Muscle layer of duodenum (tissue), 2 donors: Measurements from ENCODE around the gene CD28.

ENCODE experiments used
- H3K27ac ChIP-seq: one replicate; pipeline ENCODE4 v1.7.0; 2013; ENCODE audit warnings: mild to moderate bottlenecking, low read length
- H3K27me3 ChIP-seq: one replicate; pipeline ENCODE4 v1.7.0; 2013; ENCODE audit warnings: low read depth, mild to moderate bottlenecking, control low read depth, low read length
- H3K36me3 ChIP-seq, 2 donors: one replicate each; pipeline ENCODE4 v1.7.0; 2013; ENCODE audit warnings: low read length in 2 of 2, control low read depth in 1 of 2, mild to moderate bottlenecking in 1 of 2; ENCODE audit not compliant: insufficient read depth in 2 of 2, control insufficient read depth in 1 of 2
- H3K4me1 ChIP-seq, 2 donors: one replicate each; pipeline ENCODE4 v1.7.0; 2013; ENCODE audit warnings: low read length in 2 of 2, mild to moderate bottlenecking in 2 of 2, control low read depth in 1 of 2, moderate library complexity in 1 of 2; ENCODE audit not compliant: insufficient read depth in 2 of 2, control insufficient read depth in 1 of 2
- H3K4me3 ChIP-seq, 2 donors: one replicate each; pipeline ENCODE4 v1.7.0; 2013; ENCODE audit warnings: low read length in 2 of 2, low read depth in 1 of 2, mild to moderate bottlenecking in 1 of 2
- H3K9me3 ChIP-seq, 2 donors: one replicate each; pipeline ENCODE4 v1.7.0; 2013; ENCODE audit warnings: low read length in 2 of 2, control low read depth in 1 of 2, mild to moderate bottlenecking in 1 of 2; ENCODE audit not compliant: control insufficient read depth in 1 of 2
- donor health status: healthy.

Gene CD28

GRCh38 chr2:203733684-203734083, 27.2 kb downstream of the CD28 start:
- Histone ChIP-seq H3K27ac (no peak overlapping the region), H3K4me3 (no peak overlapping the region), H3K9me3 (no peaks in the 10 kb centered on the region)

DNA sequence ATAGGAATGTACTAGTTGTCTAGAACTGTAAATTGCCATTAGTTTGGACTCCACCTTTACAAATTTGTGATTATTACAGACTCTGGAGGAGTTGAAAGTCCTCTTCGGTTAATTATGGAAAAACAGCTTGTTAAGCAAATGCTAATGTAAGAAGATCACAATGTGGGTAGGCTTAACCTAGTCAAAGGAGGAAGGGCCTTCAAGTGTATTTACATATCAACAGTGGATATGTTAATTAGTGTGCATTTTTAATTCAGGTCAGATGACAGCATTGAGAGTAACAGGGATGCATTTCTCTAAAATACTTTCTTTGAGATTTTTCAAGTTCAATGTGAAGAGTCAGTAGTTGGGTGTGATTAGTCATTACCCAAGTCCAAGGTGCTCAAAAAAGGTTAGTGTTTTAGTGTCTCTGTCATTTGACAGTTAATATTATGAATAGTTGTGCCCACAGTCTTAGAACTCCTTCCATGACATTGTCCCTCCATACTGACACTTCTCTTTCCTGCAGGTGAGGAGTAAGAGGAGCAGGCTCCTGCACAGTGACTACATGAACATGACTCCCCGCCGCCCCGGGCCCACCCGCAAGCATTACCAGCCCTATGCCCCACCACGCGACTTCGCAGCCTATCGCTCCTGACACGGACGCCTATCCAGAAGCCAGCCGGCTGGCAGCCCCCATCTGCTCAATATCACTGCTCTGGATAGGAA, 28.0 kb downstream of the CD28 start:
- Histone ChIP-seq H3K4me1 (no peaks in the 10 kb centered on the region), H3K27ac (no peak overlapping the region), H3K27me3 (no peaks in the 10 kb centered on the region), H3K36me3 (no peaks in the 10 kb centered on the region), H3K9me3 (no peaks in the 10 kb centered on the region), H3K4me3 (no peak overlapping the region)

More at GRCh38 chr2:203733684-203734083, 27.2 kb downstream of the CD28 start:
- no peaks in the 10 kb centered on the region for H3K36me3 ChIP-seq
- H3K4me1 ChIP-seq, result no peaks in the 10 kb centered on the region
- H3K27me3 ChIP-seq, result no peaks in the 10 kb centered on the region

- Histone ChIP-seq H3K27me3 (no peaks in the 10 kb centered on the region), H3K4me3 (no peak overlapping the region), H3K4me1 (no peaks in the 10 kb centered on the region), H3K36me3 (no peaks in the 10 kb centered on the region), H3K27ac (no peak overlapping the region), H3K9me3 (no peaks in the 10 kb centered on the region)
Measured at GRCh38 chr2:203737360-203737759, 30.9 kb downstream of the CD28 start.

DNA sequence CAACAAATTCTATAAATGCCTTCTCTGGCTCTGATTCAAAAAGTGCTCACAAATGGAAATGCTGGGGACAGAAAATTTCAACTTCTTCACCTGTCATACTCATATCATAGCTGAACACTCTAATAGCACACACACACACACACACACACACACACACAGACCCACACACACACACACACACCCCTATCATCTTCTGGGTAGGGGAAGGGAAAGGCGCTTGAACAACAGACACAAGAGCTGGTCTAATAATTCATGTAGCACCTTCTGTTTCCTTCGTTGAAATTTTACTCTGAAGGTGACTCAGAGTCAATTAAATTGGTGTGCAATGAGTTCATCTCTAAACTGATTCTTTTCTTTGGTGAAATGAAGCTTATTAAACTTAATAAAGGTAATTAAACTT, 32.9 kb downstream of the CD28 start:
- Histone ChIP-seq H3K27me3 (no peaks in the 10 kb centered on the region), H3K36me3 (no peaks in the 10 kb centered on the region), H3K4me1 (no peaks in the 10 kb centered on the region), H3K4me3 (no peak overlapping the region), H3K9me3 (no peaks in the 10 kb centered on the region), H3K27ac (no peak overlapping the region)

- H3K9me3 ChIP-seq, result no peaks in the 10 kb centered on the region
- no peaks in the 10 kb centered on the region for H3K4me1 ChIP-seq
- H3K27ac ChIP-seq, result no peak overlapping the region
- no peaks in the 10 kb centered on the region for H3K27me3 ChIP-seq
- H3K36me3 ChIP-seq, result no peaks in the 10 kb centered on the region
- H3K4me3 ChIP-seq, result no peak overlapping the region
Measured at GRCh38 chr2:203740871-203741281, 34.4 kb downstream of the CD28 start.

- no peaks in the 10 kb centered on the region for H3K4me1 ChIP-seq
- no peaks in the 10 kb centered on the region for H3K36me3 ChIP-seq
- no peak overlapping the region for H3K4me3 ChIP-seq
- H3K27me3 ChIP-seq, result no peaks in the 10 kb centered on the region
- H3K9me3 ChIP-seq, result no peaks in the 10 kb centered on the region
- H3K27ac ChIP-seq, result no peak overlapping the region
Measured at GRCh38 chr2:203741566-203741965, 35.1 kb downstream of the CD28 start.

DNA sequence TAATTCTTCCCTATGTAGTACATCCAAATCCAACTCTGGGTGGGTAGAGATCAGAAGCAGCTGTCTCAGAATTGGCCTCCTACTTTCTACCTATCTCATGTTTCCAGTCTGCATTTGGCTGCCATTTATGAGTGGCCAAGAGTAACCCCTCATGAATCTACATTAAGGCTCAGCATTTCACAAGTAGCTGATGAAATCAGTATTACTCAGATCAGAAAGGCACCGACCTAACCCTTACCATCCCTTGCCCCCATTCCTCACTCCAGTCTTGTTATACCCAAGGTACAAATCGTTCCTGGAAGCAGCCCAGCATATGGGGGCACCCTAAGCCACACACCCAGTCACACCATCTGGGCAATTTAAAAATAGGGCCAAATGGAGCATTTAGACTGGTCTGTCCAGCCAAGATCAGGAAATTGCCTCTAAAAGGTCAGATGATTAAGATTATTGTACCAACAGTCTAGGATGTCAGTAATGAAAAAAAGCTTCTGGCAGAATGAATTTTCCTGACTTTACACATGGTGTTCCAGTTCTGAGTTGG, 37.1 kb downstream of the CD28 start:
- H3K4me1 ChIP-seq, result no peaks in the 10 kb centered on the region
- no peaks in the 10 kb centered on the region for H3K36me3 ChIP-seq
- no peaks in the 10 kb centered on the region for H3K27me3 ChIP-seq
- no peak overlapping the region for H3K27ac ChIP-seq
- H3K9me3 ChIP-seq, result no peaks in the 10 kb centered on the region
- no peak overlapping the region for H3K4me3 ChIP-seq

DNA sequence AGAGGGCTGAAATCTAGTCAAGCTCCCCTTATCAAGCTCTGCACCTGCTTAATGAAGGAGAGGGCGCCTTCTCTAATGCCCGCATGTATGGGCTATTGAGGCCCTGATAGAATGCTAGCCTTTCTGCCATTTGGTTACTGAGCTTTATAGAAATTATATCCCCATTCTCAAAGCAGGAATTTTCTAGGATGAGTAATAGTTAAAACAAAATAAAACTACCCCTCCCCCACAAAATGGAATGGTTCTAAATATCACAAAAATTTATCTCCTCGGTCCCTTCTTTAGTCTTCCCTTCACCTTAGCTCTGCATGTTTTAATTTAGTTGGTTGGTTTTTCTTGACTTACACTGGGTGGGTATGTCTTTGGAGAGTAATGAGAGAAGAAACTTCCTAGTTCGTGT, 37.7 kb downstream of the CD28 start:
- no peak overlapping the region for H3K4me3 ChIP-seq
- H3K27ac ChIP-seq, result no peak overlapping the region
- no peaks in the 10 kb centered on the region for H3K36me3 ChIP-seq
- H3K9me3 ChIP-seq, result no peaks in the 10 kb centered on the region
- H3K4me1 ChIP-seq, result no peaks in the 10 kb centered on the region
- no peaks in the 10 kb centered on the region for H3K27me3 ChIP-seq

- Histone ChIP-seq H3K27me3 (no peaks in the 10 kb centered on the region), H3K4me3 (no peak overlapping the region), H3K27ac (no peak overlapping the region), H3K36me3 (no peaks in the 10 kb centered on the region), H3K9me3 (no peaks in the 10 kb centered on the region), H3K4me1 (no peaks in the 10 kb centered on the region)
Measured at GRCh38 chr2:203745267-203745666, 38.8 kb downstream of the CD28 start.

DNA sequence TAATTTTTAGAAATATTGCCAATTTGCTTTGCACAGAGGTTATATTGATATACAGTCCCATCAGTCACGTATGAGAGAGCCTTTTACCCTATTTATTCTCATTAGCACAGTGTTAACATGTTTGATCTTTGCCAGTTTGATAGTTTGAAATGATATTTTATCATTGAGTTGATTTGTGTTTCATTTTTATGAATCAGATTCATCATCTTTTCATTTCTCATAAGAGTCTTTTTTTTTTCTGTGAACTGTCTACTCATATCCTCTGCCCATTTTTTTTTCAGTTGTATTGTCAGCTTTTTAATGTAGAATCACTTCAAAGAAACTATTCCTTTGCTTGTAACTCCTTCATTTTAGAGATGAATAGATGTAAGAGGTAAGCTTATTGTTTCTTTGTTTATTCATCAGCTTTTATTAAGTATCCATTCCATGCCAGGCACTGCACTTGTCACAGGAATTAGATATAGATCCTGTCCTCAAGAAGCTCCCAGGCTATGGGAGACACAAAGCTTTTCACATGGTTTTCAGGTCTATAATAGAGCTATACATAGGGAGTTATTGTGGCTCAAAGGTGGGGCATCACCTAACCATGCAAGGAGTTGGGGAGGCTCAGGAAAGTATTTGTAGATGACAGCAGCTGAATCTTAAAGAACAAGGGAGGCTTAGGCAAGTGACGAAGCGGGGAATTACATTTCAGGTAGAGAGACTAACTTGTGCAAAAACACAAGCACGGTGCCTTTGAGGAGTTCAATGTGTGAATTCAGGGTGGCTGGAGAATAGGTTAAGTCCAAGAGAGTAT, 42.1 kb downstream of the CD28 start:
- H3K27ac ChIP-seq, result no peak overlapping the region
- no peaks in the 10 kb centered on the region for H3K9me3 ChIP-seq
- H3K27me3 ChIP-seq, result no peaks in the 10 kb centered on the region
- no peak overlapping the region for H3K4me3 ChIP-seq
- H3K36me3 ChIP-seq, result no peaks in the 10 kb centered on the region
- no peaks in the 10 kb centered on the region for H3K4me1 ChIP-seq

DNA sequence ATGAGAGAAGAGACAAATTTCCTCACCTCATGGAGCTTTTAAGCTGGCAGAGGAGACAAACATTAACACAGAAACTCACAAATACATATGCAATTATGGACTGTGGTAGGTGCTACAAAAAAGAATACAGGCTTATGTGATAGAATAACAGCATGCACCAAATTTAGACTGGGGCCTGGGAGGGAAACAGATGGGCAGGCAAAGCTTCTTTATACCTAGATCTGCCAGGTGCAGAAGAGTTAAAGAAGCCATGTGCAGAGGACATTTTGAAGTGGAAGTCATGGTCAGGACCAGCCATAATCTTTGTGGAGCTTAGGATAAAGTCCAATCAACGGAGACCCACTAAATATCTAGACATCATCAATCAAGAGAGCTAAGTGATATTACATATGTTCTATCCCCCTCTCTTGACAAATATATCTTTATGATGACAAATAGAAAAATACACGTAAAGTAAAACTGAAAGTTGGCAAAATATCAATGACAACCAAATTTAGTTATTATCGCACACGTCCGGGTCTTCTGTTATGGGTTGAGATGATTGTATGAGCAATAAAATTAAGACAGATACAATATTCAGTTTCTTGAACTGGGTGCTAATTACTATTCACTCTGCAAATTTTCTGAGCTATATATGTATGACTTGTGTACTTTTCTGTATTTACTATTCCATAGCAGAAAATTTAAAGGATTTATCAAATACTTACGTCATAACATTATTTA, 44.1 kb downstream of the CD28 start:
- H3K9me3 ChIP-seq, result no peaks in the 10 kb centered on the region
- H3K27me3 ChIP-seq, result no peaks in the 10 kb centered on the region
- no peaks in the 10 kb centered on the region for H3K36me3 ChIP-seq
- H3K27ac ChIP-seq, result no peak overlapping the region
- no peak overlapping the region for H3K4me3 ChIP-seq
- H3K4me1 ChIP-seq, result no peaks in the 10 kb centered on the region
